Activated T-cell treated with anti-CD3 and anti-CD28 coated beads, Interleukin-2, amount 50 U/mL, for 24 hours (primary cell): ENCODE results near the gene LCE1C.

Experiments
- DNase-seq: peaks from one replicate; pipeline ENCODE4 v3.0.0-alpha.2; 2020
- H3K27ac Mint-ChIP-seq: 2 replicates; pipeline ENCODE4 v1.8.0; 2020; ENCODE audit warnings: mild to moderate bottlenecking, mixed read lengths
- H3K27me3 Mint-ChIP-seq: 2 replicates; pipeline ENCODE4 v1.8.0; 2020; ENCODE audit warnings: mixed read lengths
- H3K36me3 Mint-ChIP-seq: 2 replicates; pipeline ENCODE4 v1.8.0; 2020; ENCODE audit warnings: low read depth, mixed read lengths
- H3K4me1 Mint-ChIP-seq: 2 replicates; pipeline ENCODE4 v1.8.0; 2020; ENCODE audit warnings: low read depth, mixed read lengths
- H3K4me3 Mint-ChIP-seq: 2 replicates; pipeline ENCODE4 v1.8.0; 2020; ENCODE audit warnings: mild to moderate bottlenecking, moderate library complexity, mixed read lengths
- H3K9me3 Mint-ChIP-seq: 2 replicates; pipeline ENCODE4 v1.8.0; 2020; ENCODE audit warnings: mixed read lengths

The LCE1C gene

GRCh38 chr1:152806576-152806975 is at the start of gene LCE1C:
TSS of gene LCE1C (minus strand) at chr1:152806651. CDS start at chr1:152805478, 1,173 bp downstream.
- H3K27ac Mint-ChIP-seq = no peak within 1 kb of the TSS
- H3K4me1 Mint-ChIP-seq = no peaks in the 10 kb centered on the region
- no peak for DNase-seq
- no peaks in the 10 kb centered on the region for H3K9me3 Mint-ChIP-seq
- H3K27me3 Mint-ChIP-seq = peaks cover 40% of the 10 kb centered on the region
- no peak within 1 kb of the TSS for H3K4me3 Mint-ChIP-seq
- H3K36me3 Mint-ChIP-seq = no peaks in the 10 kb centered on the region

- Mint-ChIP-seq H3K9me3 (no peaks in the 10 kb centered on the region), H3K36me3 (no peaks in the 10 kb centered on the region), H3K4me3 (no peak overlapping the region), H3K27me3 (peaks cover 12% of the 10 kb centered on the region), H3K27ac (no peak overlapping the region), H3K4me1 (no peaks in the 10 kb centered on the region)
- DNase-seq = no peak
Observed at GRCh38 chr1:152855661-152856060, 49.2 kb upstream of the LCE1C start.

GRCh38 chr1:152842556-152842955 is 36.1 kb upstream of the LCE1C start, which contains the start of gene LCE6A:
TSS of gene LCE6A (plus strand) at chr1:152842856. CDS start at chr1:152843521, 665 bp downstream.
- H3K27me3 Mint-ChIP-seq = peaks cover 34% of the 10 kb centered on the region

GRCh38 chr1:152836870-152837269 is 30.4 kb upstream of the LCE1C start:
- no peak for DNase-seq
- Mint-ChIP-seq H3K27ac (no peak overlapping the region), H3K4me1 (no peaks in the 10 kb centered on the region), H3K36me3 (no peaks in the 10 kb centered on the region), H3K4me3 (no peak overlapping the region), H3K27me3 (peaks cover 20% of the 10 kb centered on the region), H3K9me3 (no peaks in the 10 kb centered on the region)

More at GRCh38 chr1:152842556-152842955, 36.1 kb upstream of the LCE1C start, which contains the start of gene LCE6A:
- H3K4me1 Mint-ChIP-seq = no peaks in the 10 kb centered on the region
- no peak within 1 kb of the TSS for H3K4me3 Mint-ChIP-seq
- H3K9me3 Mint-ChIP-seq = no peaks in the 10 kb centered on the region
- no peaks in the 10 kb centered on the region for H3K36me3 Mint-ChIP-seq
- H3K27ac Mint-ChIP-seq = no peak within 1 kb of the TSS
- no peak for DNase-seq

GRCh38 chr1:152827173-152827572 is 20.7 kb upstream of the LCE1C start, which contains the start of gene LCE1A:
TSS of gene LCE1A (plus strand) at chr1:152827473. CDS start at chr1:152827473, 0 bp downstream.
- no peak for DNase-seq
- no peak within 1 kb of the TSS for H3K27ac Mint-ChIP-seq
- H3K36me3 Mint-ChIP-seq = no peaks in the 10 kb centered on the region
- H3K4me3 Mint-ChIP-seq = no peak within 1 kb of the TSS
- peaks cover 61% of the 10 kb centered on the region for H3K27me3 Mint-ChIP-seq
- no peaks in the 10 kb centered on the region for H3K4me1 Mint-ChIP-seq
- no peaks in the 10 kb centered on the region for H3K9me3 Mint-ChIP-seq

- no peak for DNase-seq
- Mint-ChIP-seq H3K27ac (no peak overlapping the region), H3K27me3 (peaks cover 49% of the 10 kb centered on the region), H3K36me3 (no peaks in the 10 kb centered on the region), H3K4me1 (no peaks in the 10 kb centered on the region), H3K4me3 (no peak overlapping the region), H3K9me3 (no peaks in the 10 kb centered on the region)
Observed at GRCh38 chr1:152824964-152825363, 18.5 kb upstream of the LCE1C start.

GRCh38 chr1:152823294-152823693 is 16.8 kb upstream of the LCE1C start:
- Mint-ChIP-seq H3K27me3 (peaks cover 36% of the 10 kb centered on the region), H3K27ac (no peak overlapping the region), H3K4me3 (no peak overlapping the region), H3K9me3 (no peaks in the 10 kb centered on the region), H3K36me3 (no peaks in the 10 kb centered on the region), H3K4me1 (no peaks in the 10 kb centered on the region)
- DNase-seq = no peak

- no peaks in the 10 kb centered on the region for H3K36me3 Mint-ChIP-seq
- peaks cover 22% of the 10 kb centered on the region for H3K27me3 Mint-ChIP-seq
- H3K4me1 Mint-ChIP-seq = no peaks in the 10 kb centered on the region
- no peak for DNase-seq
- no peak overlapping the region for H3K27ac Mint-ChIP-seq
- no peaks in the 10 kb centered on the region for H3K9me3 Mint-ChIP-seq
- H3K4me3 Mint-ChIP-seq = no peak overlapping the region
Observed at GRCh38 chr1:152817309-152817708, 10.9 kb upstream of the LCE1C start.

GRCh38 chr1:152811671-152812070 is 5.2 kb upstream of the LCE1C start, which contains the start of gene LCE1B:
TSS of gene LCE1B (plus strand) at chr1:152811971. CDS start at chr1:152812447, 476 bp downstream.
- Mint-ChIP-seq H3K27me3 (peaks cover 28% of the 10 kb centered on the region), H3K36me3 (no peaks in the 10 kb centered on the region), H3K4me3 (no peak within 1 kb of the TSS), H3K9me3 (no peaks in the 10 kb centered on the region), H3K27ac (no peak within 1 kb of the TSS), H3K4me1 (no peaks in the 10 kb centered on the region)
- no peak for DNase-seq

GRCh38 chr1:152811050-152811449 is 4.6 kb upstream of the LCE1C start:
- Mint-ChIP-seq H3K4me3 (no peak overlapping the region), H3K36me3 (no peaks in the 10 kb centered on the region), H3K9me3 (no peaks in the 10 kb centered on the region), H3K4me1 (no peaks in the 10 kb centered on the region), H3K27me3 (peaks cover 28% of the 10 kb centered on the region), H3K27ac (no peak overlapping the region)
- no peak for DNase-seq

GRCh38 chr1:152801333-152801732 is 5.1 kb downstream of the LCE1C start:
- H3K4me3 Mint-ChIP-seq = no peak overlapping the region
- H3K36me3 Mint-ChIP-seq = no peaks in the 10 kb centered on the region
- H3K27ac Mint-ChIP-seq = no peak overlapping the region
- H3K27me3 Mint-ChIP-seq = peaks cover 54% of the 10 kb centered on the region
- no peaks in the 10 kb centered on the region for H3K9me3 Mint-ChIP-seq
- no peak for DNase-seq
- H3K4me1 Mint-ChIP-seq = no peaks in the 10 kb centered on the region

- DNase-seq = no peak
- no peak within 1 kb of the TSS for H3K27ac Mint-ChIP-seq
- no peaks in the 10 kb centered on the region for H3K36me3 Mint-ChIP-seq
- no peaks in the 10 kb centered on the region for H3K4me1 Mint-ChIP-seq
- H3K27me3 Mint-ChIP-seq = peaks cover 22% of the 10 kb centered on the region
- H3K4me3 Mint-ChIP-seq = no peak within 1 kb of the TSS
- H3K9me3 Mint-ChIP-seq = no peaks in the 10 kb centered on the region
Observed at GRCh38 chr1:152796421-152796820, 10.0 kb downstream of the LCE1C start, which contains the start of gene LCE1D. TSS of gene LCE1D (plus strand) at chr1:152796721. CDS start at chr1:152797795, 1,074 bp downstream.

- Mint-ChIP-seq H3K4me3 (no peak overlapping the region), H3K27ac (no peak overlapping the region), H3K36me3 (no peaks in the 10 kb centered on the region), H3K9me3 (no peaks in the 10 kb centered on the region), H3K27me3 (peaks cover 15% of the 10 kb centered on the region), H3K4me1 (no peaks in the 10 kb centered on the region)
- DNase-seq = no peak
Observed at GRCh38 chr1:152795686-152796085, 10.8 kb downstream of the LCE1C start.

GRCh38 chr1:152786077-152786476 is 20.4 kb downstream of the LCE1C start, which contains the start of gene LCE1E:
TSS of gene LCE1E (plus strand) at chr1:152786257. CDS start at chr1:152787300, 1,043 bp downstream.
- Mint-ChIP-seq H3K36me3 (no peaks in the 10 kb centered on the region), H3K27ac (no peak within 1 kb of the TSS), H3K4me3 (no peak within 1 kb of the TSS), H3K9me3 (no peaks in the 10 kb centered on the region), H3K27me3 (peaks cover 49% of the 10 kb centered on the region), H3K4me1 (no peaks in the 10 kb centered on the region)
- DNase-seq = no peak

- no peak overlapping the region for H3K27ac Mint-ChIP-seq
- H3K4me3 Mint-ChIP-seq = no peak overlapping the region
- no peak for DNase-seq
- H3K9me3 Mint-ChIP-seq = no peaks in the 10 kb centered on the region
- no peaks in the 10 kb centered on the region for H3K4me1 Mint-ChIP-seq
- no peaks in the 10 kb centered on the region for H3K36me3 Mint-ChIP-seq
- peaks cover 57% of the 10 kb centered on the region for H3K27me3 Mint-ChIP-seq
Observed at GRCh38 chr1:152783095-152783494, 23.4 kb downstream of the LCE1C start.
